Measurements from ENCODE around the gene WDR90.

GRCh38 chr16:686459-687260, 37.5 kb downstream of the WDR90 start:
- TF ChIP-seq EZH2 (IDR thresholded peaks at IDR 0.05; ENCODE audit: borderline replicate concordance, low read length) (no peak), CTCF (conservative IDR thresholded peaks at IDR 0.05 in 1 of 2, IDR thresholded peaks at IDR 0.05 in 1 of 2; ENCODE audit: extremely low read depth in 1 of 2, insufficient read depth in 1 of 2, low read depth in 1 of 2, low read length in 2 of 2) (no peak)
